ENCODE measurements around the gene CACNG3. TPM values are rescaled to one million over a fixed set of nuclear protein-coding genes. Genes with fewer than 3 reads are reported as not detected.

CACNG3 gene
- total and polyA plus RNA-seq, 2 of the 4 experiments (the other 2 are of a cell fraction): not detected

DNA sequence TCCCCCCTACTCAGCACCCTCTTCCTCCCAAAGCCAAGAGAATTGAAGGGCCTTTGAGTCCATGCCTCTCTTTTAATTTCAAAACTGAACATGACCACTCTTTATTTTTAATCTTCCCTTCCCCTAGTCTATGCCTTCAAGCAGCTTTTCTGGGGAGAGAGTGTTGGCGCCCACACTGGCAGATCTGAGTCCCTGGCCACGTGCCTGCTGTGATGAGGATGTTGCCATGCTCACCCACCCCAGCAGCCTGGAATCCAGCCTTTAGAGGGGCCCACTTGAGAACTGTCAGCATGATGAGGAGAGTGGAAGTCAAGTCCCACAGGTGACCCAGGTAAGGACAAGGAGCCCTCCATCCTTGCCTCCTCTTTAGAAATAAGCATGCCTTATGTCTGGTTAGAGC lies 20.3 kb upstream of the CACNG3 start:
- Histone ChIP-seq H3K4ac (ENCODE audit: low read depth, low read length) (no peak overlapping the region), H3K18ac (ENCODE audit: low read depth, low read length) (no peak overlapping the region), H3K9me3 (ENCODE audit: control insufficient read depth, insufficient read depth, low read length) (peaks cover 2% of the 10 kb centered on the region; the same call in 1 of the 2 replicates), H3K9me1 (ENCODE audit: insufficient read depth, low read length) (no peaks in the 10 kb centered on the region), H2AFZ (replicated peaks; ENCODE audit: low read length, poor library complexity) (no peak overlapping the region), H3K9ac (ENCODE audit: low read depth, low read length) (no peak overlapping the region), H3K27me3 (ENCODE audit: control insufficient read depth, insufficient read depth, low read length) (no peaks in the 10 kb centered on the region), H3K79me1 (ENCODE audit: low read depth in 1 of 2, low read length in 2 of 2) (no peaks in the 10 kb centered on the region), H3K4me1 (ENCODE audit: control insufficient read depth, insufficient read depth, low read length) (no peaks in the 10 kb centered on the region), H4K91ac (ENCODE audit: insufficient read depth, low read depth, low read length) (no peak overlapping the region), H2AK9ac (replicated peaks; ENCODE audit: low read depth, low read length, poor library complexity) (no peak overlapping the region), H3K4me3 (ENCODE audit: insufficient read depth, low read depth, low read length) (no peak overlapping the region), H2BK20ac (ENCODE audit: low read depth, low read length) (no peak overlapping the region), H4K8ac (ENCODE audit: low read depth in 2 of 2, low read length in 2 of 2) (no peak overlapping the region), H2BK5ac (ENCODE audit: low read depth, low read length, poor library complexity, severe bottlenecking) (no peak overlapping the region), H2BK15ac (ENCODE audit: low read depth, low read length) (no peak overlapping the region), H3K56ac (ENCODE audit: extremely low read depth, insufficient read depth, low read length) (no peak overlapping the region), H4K20me1 (ENCODE audit: insufficient read depth, low read length) (no peaks in the 10 kb centered on the region), H3K36me3 (ENCODE audit: control insufficient read depth, insufficient read depth, low read length) (no peaks in the 10 kb centered on the region), H2AK5ac (ENCODE audit: low read depth, low read length) (no peak overlapping the region), H3K4me2 (ENCODE audit: low read depth, low read length) (no peak overlapping the region), H3K27ac (ENCODE audit: insufficient read depth, low read length) (no peak overlapping the region), H2BK120ac (ENCODE audit: low read depth, low read length) (no peak overlapping the region), H3K23ac (ENCODE audit: low read depth, low read length) (no peak overlapping the region), H4K5ac (ENCODE audit: low read depth, low read length) (no peak overlapping the region), H3K14ac (replicated peaks; ENCODE audit: low read depth, low read length) (no peak overlapping the region)
- no CpG with 5 or more reads among the region's 2 CpGs for WGBS, 2 experiments (ENCODE audit: extremely low coverage in 2 of 2, insufficient read length in 1 of 2)
- intact Hi-C loops (cut with micrococcal nuclease) (no loop called here), dilution Hi-C loops (cut with HindIII; ENCODE audit: low sequenced_read_pairs, unreplicated experiment) (no loop called here), in situ Hi-C loops (cut with MboI; ENCODE audit: low sequenced_read_pairs) (no loop called here)
- no TSS peak for BruUV-seq (replicated peaks)
- CTCF ChIA-PET: no interaction called here
- DNase-seq (no peak), ATAC-seq (ENCODE audit: low read depth) (no peak)
- POLR2A ChIA-PET (ENCODE audit: unreplicated experiment): no interaction called here
- no peak for TF ChIP-seq CHD1 (IDR thresholded peaks at IDR 0.05; ENCODE audit: low read depth, low read length)
- no peak for TF ChIP-seq RFX5 (IDR thresholded peaks at IDR 0.05; ENCODE audit: low read depth, low read length)
- no peak for TF ChIP-seq NFE2L2 (IDR thresholded peaks at IDR 0.05; ENCODE audit: low read depth, low read length)
- TF ChIP-seq SMC3 (IDR thresholded peaks at IDR 0.05; ENCODE audit: low read depth, low read length): no peak
- TF ChIP-seq POLR2A (IDR thresholded peaks at IDR 0.05; ENCODE audit: low read depth, low read length): no peak
- TF ChIP-seq RCOR1 (IDR thresholded peaks at IDR 0.05; ENCODE audit: insufficient replicate concordance, low read length): no peak
- no peak for TF ChIP-seq FOS (IDR thresholded peaks at IDR 0.05; ENCODE audit: low read depth, low read length)
- TF ChIP-seq, protein P1, sequence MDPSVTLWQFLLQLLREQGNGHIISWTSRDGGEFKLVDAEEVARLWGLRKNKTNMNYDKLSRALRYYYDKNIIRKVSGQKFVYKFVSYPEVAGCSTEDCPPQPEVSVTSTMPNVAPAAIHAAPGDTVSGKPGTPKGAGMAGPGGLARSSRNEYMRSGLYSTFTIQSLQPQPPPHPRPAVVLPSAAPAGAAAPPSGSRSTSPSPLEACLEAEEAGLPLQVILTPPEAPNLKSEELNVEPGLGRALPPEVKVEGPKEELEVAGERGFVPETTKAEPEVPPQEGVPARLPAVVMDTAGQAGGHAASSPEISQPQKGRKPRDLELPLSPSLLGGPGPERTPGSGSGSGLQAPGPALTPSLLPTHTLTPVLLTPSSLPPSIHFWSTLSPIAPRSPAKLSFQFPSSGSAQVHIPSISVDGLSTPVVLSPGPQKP (IDR thresholded peaks at IDR 0.05; ENCODE audit: borderline replicate concordance, low read depth, low read length): no peak
- no peak for TF ChIP-seq MAFK (IDR thresholded peaks at IDR 0.05; ENCODE audit: low read depth, low read length)
- TF ChIP-seq MAZ (IDR thresholded peaks at IDR 0.05; ENCODE audit: borderline replicate concordance, low read depth, low read length): no peak
- no peak for TF ChIP-seq RAD21 (IDR thresholded peaks at IDR 0.05; ENCODE audit: low read length)
- TF ChIP-seq, protein P2, sequence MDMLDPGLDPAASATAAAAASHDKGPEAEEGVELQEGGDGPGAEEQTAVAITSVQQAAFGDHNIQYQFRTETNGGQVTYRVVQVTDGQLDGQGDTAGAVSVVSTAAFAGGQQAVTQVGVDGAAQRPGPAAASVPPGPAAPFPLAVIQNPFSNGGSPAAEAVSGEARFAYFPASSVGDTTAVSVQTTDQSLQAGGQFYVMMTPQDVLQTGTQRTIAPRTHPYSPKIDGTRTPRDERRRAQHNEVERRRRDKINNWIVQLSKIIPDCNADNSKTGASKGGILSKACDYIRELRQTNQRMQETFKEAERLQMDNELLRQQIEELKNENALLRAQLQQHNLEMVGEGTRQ (IDR thresholded peaks at IDR 0.05; ENCODE audit: low read depth, low read length): no peak
- TF ChIP-seq CEBPB (IDR thresholded peaks at IDR 0.05; ENCODE audit: low read depth, low read length): no peak
- no peak for TF ChIP-seq MXI1 (IDR thresholded peaks at IDR 0.05; ENCODE audit: borderline replicate concordance, low read depth, low read length)
- TF ChIP-seq, protein P3, sequence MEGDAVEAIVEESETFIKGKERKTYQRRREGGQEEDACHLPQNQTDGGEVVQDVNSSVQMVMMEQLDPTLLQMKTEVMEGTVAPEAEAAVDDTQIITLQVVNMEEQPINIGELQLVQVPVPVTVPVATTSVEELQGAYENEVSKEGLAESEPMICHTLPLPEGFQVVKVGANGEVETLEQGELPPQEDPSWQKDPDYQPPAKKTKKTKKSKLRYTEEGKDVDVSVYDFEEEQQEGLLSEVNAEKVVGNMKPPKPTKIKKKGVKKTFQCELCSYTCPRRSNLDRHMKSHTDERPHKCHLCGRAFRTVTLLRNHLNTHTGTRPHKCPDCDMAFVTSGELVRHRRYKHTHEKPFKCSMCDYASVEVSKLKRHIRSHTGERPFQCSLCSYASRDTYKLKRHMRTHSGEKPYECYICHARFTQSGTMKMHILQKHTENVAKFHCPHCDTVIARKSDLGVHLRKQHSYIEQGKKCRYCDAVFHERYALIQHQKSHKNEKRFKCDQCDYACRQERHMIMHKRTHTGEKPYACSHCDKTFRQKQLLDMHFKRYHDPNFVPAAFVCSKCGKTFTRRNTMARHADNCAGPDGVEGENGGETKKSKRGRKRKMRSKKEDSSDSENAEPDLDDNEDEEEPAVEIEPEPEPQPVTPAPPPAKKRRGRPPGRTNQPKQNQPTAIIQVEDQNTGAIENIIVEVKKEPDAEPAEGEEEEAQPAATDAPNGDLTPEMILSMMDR (conservative IDR thresholded peaks at IDR 0.05; ENCODE audit: low read depth, low read length): no peak
- TF ChIP-seq BHLHE40 (IDR thresholded peaks at IDR 0.05; ENCODE audit: low read depth, low read length): no peak
